ENCODE measurements around the gene OLFM1.
"Not testable (repeated sequence)": the region's sequence is repeated elsewhere in the genome, so short reads cannot be mapped to it uniquely, and the experiment has no call there.

Gene OLFM1

DNA sequence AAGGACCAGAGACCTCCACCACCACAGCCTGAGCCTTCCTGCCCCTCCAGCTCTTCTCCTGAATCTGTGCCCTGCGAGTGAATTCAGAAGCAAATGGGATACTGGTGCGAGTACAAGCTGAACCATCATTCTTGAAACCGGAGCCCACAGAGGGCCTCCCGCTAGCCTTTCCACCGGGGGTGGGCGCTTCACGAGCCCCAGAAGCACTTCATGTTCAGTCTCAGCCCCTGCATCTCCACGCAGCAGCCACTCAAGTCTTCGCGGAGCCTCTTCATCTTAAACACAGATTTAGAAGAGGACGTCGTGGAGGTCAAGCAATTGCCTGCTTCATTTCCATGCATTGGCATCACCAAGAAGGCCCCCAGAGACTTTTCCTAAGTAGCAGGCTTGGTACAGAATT is 26.0 kb upstream of the OLFM1 start:
- DNase-seq, result no peak

DNA sequence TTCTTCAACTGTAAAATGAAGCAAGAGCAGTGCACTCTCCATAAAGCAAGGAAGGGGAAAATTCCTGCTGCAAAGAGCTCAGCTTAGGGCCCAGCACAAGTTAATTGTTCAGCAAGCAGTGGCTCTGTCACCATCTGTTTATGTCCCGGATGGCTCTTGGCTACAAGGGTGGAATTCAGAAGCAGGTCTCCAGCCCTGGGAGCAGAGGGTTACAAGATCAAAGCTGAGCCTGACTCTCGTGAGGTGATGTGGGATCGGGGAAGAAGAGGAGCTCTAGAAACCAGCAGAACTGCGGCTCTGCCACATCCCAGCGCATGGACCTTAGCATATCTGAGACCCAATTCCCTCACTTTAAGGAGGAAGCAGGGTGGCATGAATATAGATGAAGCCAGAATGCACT is 25.2 kb upstream of the OLFM1 start:
- no peak for DNase-seq

- peak in 1 of 2 donors; percentile 3 for DNase-seq
These were observed 24.0 kb upstream of the OLFM1 start for GRCh38 chr9:135063466-135063865.

GRCh38 chr9:135063888-135064287 is 23.6 kb upstream of the OLFM1 start:
- not testable (repeated sequence) for DNase-seq

GRCh38 chr9:135065151-135065550 is 22.3 kb upstream of the OLFM1 start:
- DNase-seq, result no peak

DNA sequence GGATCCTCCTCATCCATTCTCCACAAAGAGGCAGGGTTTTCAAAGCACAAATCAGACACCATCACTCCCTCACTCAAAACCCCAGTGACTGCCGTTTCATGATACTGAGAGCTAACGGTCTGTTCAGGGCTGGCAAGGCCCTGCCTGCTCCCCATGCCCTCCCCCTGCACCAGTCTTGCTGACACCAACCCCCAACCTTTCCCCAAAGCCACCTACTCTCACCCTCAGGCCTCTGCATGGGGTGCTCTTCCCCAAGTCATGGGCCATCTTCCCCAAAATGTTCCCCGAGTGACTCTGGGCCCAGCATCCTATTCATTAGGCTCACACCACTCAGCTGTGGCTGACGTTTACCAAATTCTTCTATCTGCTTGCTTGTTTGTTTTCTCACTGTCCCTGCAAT is 21.7 kb upstream of the OLFM1 start:
- DNase-seq, result no peak

GRCh38 chr9:135066291-135066690 is 21.2 kb upstream of the OLFM1 start:
- peak in 1 of 2 donors; percentile 3 for DNase-seq

- DNase-seq, result no peak
These were observed 20.3 kb upstream of the OLFM1 start for GRCh38 chr9:135067096-135067710.

- DNase-seq, result no peak
These were observed 18.6 kb upstream of the OLFM1 start for GRCh38 chr9:135068776-135069415.

DNA sequence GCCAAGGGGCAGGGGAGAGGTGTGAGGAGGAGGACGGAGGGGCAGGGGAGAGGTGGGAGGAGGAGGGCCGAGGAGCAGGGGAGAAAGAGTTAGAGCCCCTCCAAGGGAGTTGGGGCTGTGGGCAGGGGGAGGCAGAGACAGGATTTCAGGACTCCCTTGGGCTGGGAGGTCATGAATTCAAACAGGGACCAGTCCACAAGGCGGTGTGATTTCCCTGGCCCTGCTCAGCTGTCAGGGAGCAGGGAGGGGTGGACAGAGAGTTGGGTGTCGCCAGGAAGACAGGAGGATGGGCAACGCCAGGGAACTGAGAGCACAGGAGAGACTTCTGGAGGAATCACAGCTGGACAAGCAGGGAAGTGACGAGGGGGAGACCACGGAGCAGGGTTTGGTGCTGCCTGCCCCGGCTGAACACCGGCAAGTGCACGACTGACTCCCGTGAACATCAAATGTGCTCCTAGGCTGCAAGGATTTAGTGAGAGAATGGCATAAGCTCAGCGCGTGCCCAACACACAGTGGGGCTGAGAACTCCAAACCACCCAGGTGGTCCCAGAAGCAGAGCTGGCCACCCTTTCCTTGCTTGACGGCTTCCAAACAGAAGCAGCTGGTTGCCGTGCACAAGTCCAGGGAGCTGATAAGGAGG is 17.8 kb upstream of the OLFM1 start:
- DNase-seq, result peak in 1 of 2 donors; percentile 4

GRCh38 chr9:135070198-135070951 is 17.1 kb upstream of the OLFM1 start:
- DNase-seq, result peak in 1 of 2 donors; percentile 4

GRCh38 chr9:135070964-135071735 is 16.3 kb upstream of the OLFM1 start:
- no peak for DNase-seq

- peak in 1 of 2 donors; percentile 7 for DNase-seq
These were observed 14.3 kb upstream of the OLFM1 start for GRCh38 chr9:135073081-135073740.

DNA sequence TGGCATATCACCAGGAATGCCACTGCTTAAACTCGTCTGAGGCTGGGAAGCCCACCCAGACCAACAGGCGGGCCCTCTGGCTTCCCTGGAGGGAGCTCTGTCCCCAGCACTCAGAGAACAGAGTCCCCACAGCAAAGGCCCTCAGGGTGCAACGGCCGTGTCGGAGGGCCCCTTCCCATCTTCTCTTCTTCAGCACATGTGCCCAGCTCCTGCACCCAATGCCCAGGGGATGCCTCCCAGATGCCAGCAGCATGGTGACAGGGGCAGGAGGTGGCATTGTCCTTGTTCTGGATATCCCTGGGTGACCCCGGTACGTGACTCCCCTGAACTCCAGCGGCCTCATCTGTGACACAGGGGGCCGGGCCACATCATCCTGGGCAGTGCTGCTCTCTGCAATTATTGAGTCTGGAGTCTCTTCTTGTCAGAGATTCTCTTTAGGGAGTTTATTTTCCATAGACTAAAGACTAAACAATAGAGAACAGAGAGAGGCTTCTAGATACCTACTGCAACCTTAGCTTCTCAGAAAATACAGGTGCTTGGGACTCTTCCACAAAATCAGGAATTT is 13.6 kb upstream of the OLFM1 start:
- DNase-seq, result peak in 1 of 2 donors; percentile 10

DNA sequence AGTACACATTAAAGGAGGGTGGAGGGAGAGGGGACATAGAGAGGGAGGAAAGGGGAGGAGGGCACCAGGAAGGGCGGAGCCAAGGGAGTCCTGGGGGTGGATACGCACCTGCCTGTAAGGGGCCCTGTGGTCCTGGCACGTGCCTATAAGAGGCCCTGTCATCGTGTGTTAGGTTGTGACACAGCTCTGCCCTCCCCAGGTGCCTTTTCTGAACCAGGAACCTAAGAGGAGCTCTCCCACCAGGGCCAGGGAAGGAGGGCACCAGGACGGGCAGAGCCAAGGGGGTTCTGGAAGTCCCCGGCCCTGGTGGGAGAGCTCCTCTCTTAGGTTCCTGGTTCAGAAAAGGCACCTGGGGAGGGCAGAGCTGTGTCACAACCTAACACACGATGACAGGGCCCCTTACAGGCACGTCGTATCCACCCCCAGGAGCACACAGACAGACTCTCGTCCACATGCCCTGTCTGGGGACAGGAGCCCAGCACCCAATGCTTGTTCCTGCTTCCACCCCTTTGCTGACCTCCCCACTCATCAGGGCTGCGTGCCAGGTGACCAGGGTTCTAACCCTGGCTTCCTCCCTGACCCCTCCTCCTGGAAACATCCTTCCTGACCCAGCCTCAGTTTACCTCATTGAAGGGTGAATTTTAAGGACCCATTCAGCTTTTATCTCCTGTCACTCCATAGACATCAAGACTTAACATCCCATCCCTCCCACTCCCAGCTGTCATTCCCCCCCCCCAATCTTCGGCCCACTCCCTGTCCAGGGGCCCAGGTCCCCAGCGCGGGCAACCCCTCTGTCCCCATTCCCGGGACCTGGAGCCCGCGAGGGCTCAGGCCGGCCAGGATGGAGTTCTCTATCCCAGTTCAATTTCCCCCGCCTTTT is 12.9 kb upstream of the OLFM1 start:
- DNase-seq, result peak in 1 of 2 donors; percentile 6

DNA sequence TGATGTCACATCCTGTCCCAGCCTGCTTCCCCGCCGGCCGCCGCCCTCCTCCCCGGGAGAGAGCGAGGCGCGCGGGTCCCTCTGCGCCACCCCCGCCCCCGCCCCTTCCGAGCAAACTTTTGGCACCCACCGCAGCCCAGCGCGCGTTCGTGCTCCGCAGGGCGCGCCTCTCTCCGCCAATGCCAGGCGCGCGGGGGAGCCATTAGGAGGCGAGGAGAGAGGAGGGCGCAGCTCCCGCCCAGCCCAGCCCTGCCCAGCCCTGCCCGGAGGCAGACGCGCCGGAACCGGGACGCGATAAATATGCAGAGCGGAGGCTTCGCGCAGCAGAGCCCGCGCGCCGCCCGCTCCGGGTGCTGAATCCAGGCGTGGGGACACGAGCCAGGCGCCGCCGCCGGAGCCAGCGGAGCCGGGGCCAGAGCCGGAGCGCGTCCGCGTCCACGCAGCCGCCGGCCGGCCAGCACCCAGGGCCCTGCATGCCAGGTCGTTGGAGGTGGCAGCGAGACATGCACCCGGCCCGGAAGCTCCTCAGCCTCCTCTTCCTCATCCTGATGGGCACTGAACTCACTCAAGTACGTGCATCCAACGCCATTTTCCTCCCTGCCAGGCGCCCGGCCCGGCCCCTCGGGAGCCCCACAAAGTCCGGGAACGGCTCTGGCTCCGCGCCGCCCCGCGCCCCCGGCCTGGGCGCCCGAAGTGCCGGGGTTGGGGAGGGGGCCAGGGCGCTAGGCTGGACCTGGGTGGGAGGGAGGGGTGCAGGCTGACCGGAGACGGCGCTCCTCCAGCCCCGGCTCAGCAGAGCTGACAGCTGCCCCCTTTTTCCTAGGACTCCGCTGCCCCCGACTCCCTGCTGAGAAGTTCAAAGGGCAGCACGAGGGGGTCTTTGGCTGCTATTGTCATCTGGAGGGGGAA is 12.0 kb upstream of the OLFM1 start:
- DNase-seq, result no peak

- no peak for DNase-seq
These were observed 11.2 kb upstream of the OLFM1 start for GRCh38 chr9:135076143-135076875.

DNA sequence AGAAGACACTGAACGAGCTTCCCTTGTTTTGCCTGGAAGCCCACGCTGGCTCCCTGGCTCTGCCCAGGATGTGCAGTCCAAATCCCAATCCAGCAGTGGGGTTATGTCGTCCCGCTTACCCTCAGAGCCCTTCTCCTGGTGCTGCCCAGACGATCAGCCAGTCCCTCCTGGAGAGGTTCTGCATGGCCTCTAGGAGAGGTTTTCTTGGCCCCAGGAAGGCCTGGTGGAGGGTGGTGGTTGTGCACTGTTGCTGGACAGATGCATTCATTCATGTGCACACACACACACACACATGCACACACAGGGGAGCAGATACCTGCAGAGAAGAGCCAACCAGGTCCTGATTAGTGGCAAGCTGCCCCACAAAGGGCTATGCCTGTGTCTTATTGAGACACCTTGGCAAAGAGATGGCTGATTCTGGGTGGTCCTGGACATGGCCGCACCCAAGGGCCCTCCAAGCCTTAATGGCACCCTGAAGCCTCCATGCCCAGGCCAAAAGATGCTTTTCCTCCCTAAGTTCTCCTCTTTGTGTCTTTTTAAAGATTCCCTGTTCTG is 10.5 kb upstream of the OLFM1 start:
- DNase-seq, result peak in 1 of 2 donors; percentile 7

All from CD4-positive, alpha-beta T cell treated with Interleukin-4 for 1 hour (primary cell).